GM18505 (cell line): ENCODE data around the gene ADAMTSL3.

Source experiments
- ATAC-seq: cut with Tn5 transposase; IDR thresholded peaks from one replicate; pipeline ENCODE4 v1.9.1; 2021; ENCODE audit not compliant: unreplicated experiment
- POLR2A ChIP-seq: IDR thresholded peaks from 4 replicates; pipeline ENCODE4 v1.6.1; 2011; ENCODE audit warnings: borderline replicate concordance; ENCODE audit not compliant: insufficient read depth, insufficient read length; ENCODE audit errors: extremely low read depth

ADAMTSL3 gene

GRCh38 chr15:83889995-83890394, 236.1 kb downstream of the ADAMTSL3 start:
- no peak for TF ChIP-seq POLR2A

GRCh38 chr15:83890587-83890986, 236.7 kb downstream of the ADAMTSL3 start:
- no peak for ATAC-seq
- TF ChIP-seq POLR2A: no peak

More at GRCh38 chr15:83889995-83890394, 236.1 kb downstream of the ADAMTSL3 start:
- no peak for ATAC-seq

GRCh38 chr15:83892498-83892897, 238.6 kb downstream of the ADAMTSL3 start:
- no peak for TF ChIP-seq POLR2A
- no peak for ATAC-seq

GRCh38 chr15:83893308-83893707, 239.4 kb downstream of the ADAMTSL3 start:
- no peak for ATAC-seq
- TF ChIP-seq POLR2A: no peak

- TF ChIP-seq POLR2A: no peak
Measured at GRCh38 chr15:83897037-83897436, 243.1 kb downstream of the ADAMTSL3 start.

GRCh38 chr15:83898361-83898760, 244.4 kb downstream of the ADAMTSL3 start:
- ATAC-seq: no peak
- no peak for TF ChIP-seq POLR2A

More at GRCh38 chr15:83897037-83897436, 243.1 kb downstream of the ADAMTSL3 start:
- no peak for ATAC-seq

- TF ChIP-seq POLR2A: no peak
- no peak for ATAC-seq
Measured at GRCh38 chr15:83899670-83900069, 245.7 kb downstream of the ADAMTSL3 start.

GRCh38 chr15:83904107-83905040, 250.5 kb downstream of the ADAMTSL3 start:
- no peak for ATAC-seq
- TF ChIP-seq POLR2A: no peak

- no peak for TF ChIP-seq POLR2A
- no peak for ATAC-seq
Measured at GRCh38 chr15:83905556-83906273, 251.8 kb downstream of the ADAMTSL3 start.

GRCh38 chr15:83911345-83911744, 257.4 kb downstream of the ADAMTSL3 start:
- ATAC-seq: no peak
- TF ChIP-seq POLR2A: no peak

- ATAC-seq: no peak
- TF ChIP-seq POLR2A: no peak
Measured at GRCh38 chr15:83912343-83912742, 258.4 kb downstream of the ADAMTSL3 start.

GRCh38 chr15:83913034-83913632, 259.2 kb downstream of the ADAMTSL3 start:
- no peak for TF ChIP-seq POLR2A
- no peak for ATAC-seq

GRCh38 chr15:83914906-83915305, 261.0 kb downstream of the ADAMTSL3 start:
- TF ChIP-seq POLR2A: no peak
- ATAC-seq: no peak
